Keratinocyte (primary cell): Measurements from ENCODE around the gene TLCD1. TPM values are rescaled to one million over a fixed set of nuclear protein-coding genes. Genes with fewer than 3 reads are reported as not detected.
A peak's percentile ranks its signal among the peaks of the same experiment; 100 is the strongest.

Source experiments
- DNase-seq: peaks from one replicate; pipeline ENCODE4 v3.0.0-alpha.2; 2011; ENCODE audit warnings: low read depth, missing footprints, low spot score
- FAIRE-seq: peaks from 2 replicates; lab custom pipeline; 2011; peaks lifted over from hg19 to GRCh38; lab: Jason Lieb, UNC
- H2AFZ ChIP-seq: 2 replicates; pipeline ENCODE4 v1.6.0; 2012; ENCODE audit warnings: low read length, control low read depth, inconsistent platforms; ENCODE audit not compliant: control insufficient read depth
- H3K27ac ChIP-seq: 2 replicates; pipeline ENCODE4 v1.5.1; 2011; ENCODE audit warnings: low read length; ENCODE audit not compliant: control insufficient read depth, insufficient read depth
- H3K27me3 ChIP-seq: 3 replicates; pipeline ENCODE4 v1.6.0; 2011; ENCODE audit warnings: low read length; ENCODE audit not compliant: control insufficient read depth, insufficient read depth; ENCODE audit errors: extremely low read depth
- H3K36me3 ChIP-seq, 2 experiments: 2 replicates in 1 of 2; 3 replicates in 1 of 2; pipeline ENCODE4 v1.5.1; 2011; ENCODE audit warnings: low read length in 2 of 2, mild to moderate bottlenecking in 1 of 2; ENCODE audit not compliant: control insufficient read depth in 2 of 2, insufficient read depth in 2 of 2; ENCODE audit errors: extremely low read depth in 1 of 2
- H3K4me1 ChIP-seq: 3 replicates; pipeline ENCODE4 v1.5.1; 2011; ENCODE audit warnings: low read length; ENCODE audit not compliant: control insufficient read depth, insufficient read depth; ENCODE audit errors: extremely low read depth
- H3K4me2 ChIP-seq: 3 replicates; pipeline ENCODE4 v1.6.0; 2011; ENCODE audit warnings: low read depth, low read length; ENCODE audit not compliant: control insufficient read depth, insufficient read depth; ENCODE audit errors: extremely low read depth
- H3K4me3 ChIP-seq, 3 experiments: fragments of 200-600 bp in 1 of 3; sonication (generic) in 1 of 3; 2 replicates in 2 of 3; 3 replicates in 1 of 3; pipeline ENCODE4 v1.5.1; 2011 to 2016; ENCODE audit warnings: low read length in 3 of 3, mild to moderate bottlenecking in 3 of 3, control low read depth in 2 of 3, inconsistent platforms in 1 of 3, low read depth in 1 of 3, mixed read lengths in 1 of 3, mixed run types in 1 of 3, moderate library complexity in 1 of 3; ENCODE audit not compliant: control insufficient read depth in 2 of 3, insufficient read depth in 2 of 3; ENCODE audit errors: extremely low read depth in 1 of 3
- H3K79me2 ChIP-seq: 2 replicates; pipeline ENCODE4 v1.6.0; 2012; ENCODE audit warnings: low read length; ENCODE audit not compliant: control insufficient read depth, insufficient read depth
- H3K9ac ChIP-seq: 3 replicates; pipeline ENCODE4 v1.6.0; 2011; ENCODE audit warnings: low read length; ENCODE audit not compliant: control insufficient read depth, insufficient read depth; ENCODE audit errors: extremely low read depth
- H3K9me1 ChIP-seq: 3 replicates; pipeline ENCODE4 v1.6.0; 2011; ENCODE audit warnings: low read length; ENCODE audit not compliant: control insufficient read depth, insufficient read depth; ENCODE audit errors: extremely low read depth
- H3K9me3 ChIP-seq: 2 replicates; pipeline ENCODE4 v1.5.1; 2012; ENCODE audit warnings: low read depth, low read length; ENCODE audit not compliant: control insufficient read depth
- H4K20me1 ChIP-seq: 3 replicates; pipeline ENCODE4 v1.6.0; 2011; ENCODE audit warnings: low read length; ENCODE audit not compliant: control insufficient read depth, insufficient read depth; ENCODE audit errors: extremely low read depth
- CTCF ChIP-seq, 3 experiments: IDR thresholded peaks in 1 of 3; conservative IDR thresholded peaks in 1 of 3; optimal IDR thresholded peaks in 1 of 3; 2 replicates in 2 of 3; 3 replicates in 1 of 3; pipeline versions ENCODE3 to v1.5.1; 2011; ENCODE audit warnings: low read length in 3 of 3, mild to moderate bottlenecking in 3 of 3, moderate library complexity in 2 of 3, control low read depth in 1 of 3, inconsistent platforms in 1 of 3; ENCODE audit not compliant: insufficient read depth in 2 of 3; ENCODE audit errors: extremely low read depth in 1 of 3
- EZH2 ChIP-seq: IDR thresholded peaks from one replicate; pipeline ENCODE4 v1.6.1; 2012; ENCODE audit warnings: inconsistent platforms, mild to moderate bottlenecking, low read length, moderate library complexity
- dilution Hi-C: fragments of 300-500 bp; cut with MboI; formaldehyde crosslinking; loops from one replicate; pipeline ENCODE4 v1.7.0; 2020; ENCODE audit warnings: low sequenced_read_pairs; ENCODE audit not compliant: extremely low pct_ligation_motif_present
- polyA plus RNA-seq, 5 experiments: library from polyadenylated mRNA; depleted of rRNA in 3 of 5; stranded (reverse) in 3 of 5; stranded (forward) in 1 of 5; unstranded in 1 of 5; fragments of >200 nt; gene quantifications; 1 replicate in 1 of 5; 2 replicates in 3 of 5; 3 replicates in 1 of 5; pipeline versions ENCODE4 v1.2.1 to v1.2.3, GENCODE V29; 2011 to 2012; ENCODE audit warnings: missing spikeins in 2 of 5, low read depth in 1 of 5, low replicate concordance in 1 of 5

Gene TLCD1
- polyA plus RNA-seq, 1 donor (not counting 4 experiments of a cell fraction or from before 2014, with no cell fraction given) = 14.0 TPM

GRCh38 chr17:28725660-28726225, 290 bp downstream of the TLCD1 start:
- FAIRE-seq = no peak
- Histone ChIP-seq H3K27me3 (no peaks in the 10 kb centered on the region), H4K20me1 (peaks cover 26% of the 10 kb centered on the region), H3K36me3 (peaks cover 20 to 38% of the 10 kb centered on the region in 2 experiments), H3K27ac (peak overlapping the region; percentile 82), H3K4me2 (peak overlapping the region; percentile 85), H3K4me1 (peaks cover 53% of the 10 kb centered on the region), H3K9me3 (no peaks in the 10 kb centered on the region), H3K9ac (peak overlapping the region; percentile 98), H3K9me1 (no peaks in the 10 kb centered on the region), H3K4me3 (peak overlapping the region; percentile 61 to 68 (median 62)), H3K79me2 (peaks cover 27% of the 10 kb centered on the region), H2AFZ (no peak overlapping the region)
- peak in 1 of 3 experiments; percentile 0 for TF ChIP-seq CTCF (optimal IDR thresholded peaks at IDR 0.05 in 1 of 3, IDR thresholded peaks at IDR 0.05 in 1 of 3, conservative IDR thresholded peaks at IDR 0.05 in 1 of 3; ENCODE audit: extremely low read depth in 1 of 3, insufficient read depth in 2 of 3, low read length in 3 of 3)
- TF ChIP-seq EZH2 = no peak
- no peak for DNase-seq
- dilution Hi-C loops = no loop called here

GRCh38 chr17:28725166-28725659, 820 bp downstream of the TLCD1 start:
- H3K4me3 ChIP-seq = peak overlapping the region; percentile 61 to 68 (median 62)
- peaks cover 32% of the 10 kb centered on the region for H3K79me2 ChIP-seq
- H3K4me1 ChIP-seq = peaks cover 53% of the 10 kb centered on the region
- H3K9me3 ChIP-seq = no peaks in the 10 kb centered on the region
- peaks cover 22 to 41% of the 10 kb centered on the region in 2 experiments for H3K36me3 ChIP-seq
- DNase-seq (no peak), FAIRE-seq (no peak)
- TF ChIP-seq EZH2 (no peak), CTCF (optimal IDR thresholded peaks at IDR 0.05 in 1 of 3, IDR thresholded peaks at IDR 0.05 in 1 of 3, conservative IDR thresholded peaks at IDR 0.05 in 1 of 3; ENCODE audit: extremely low read depth in 1 of 3, insufficient read depth in 2 of 3, low read length in 3 of 3) (peak in 1 of 3 experiments; percentile 25)
- no peak overlapping the region for H2AFZ ChIP-seq
- H3K27ac ChIP-seq = peak overlapping the region; percentile 82
- peak overlapping the region; percentile 85 for H3K4me2 ChIP-seq
- peak overlapping the region; percentile 98 for H3K9ac ChIP-seq
- no peaks in the 10 kb centered on the region for H3K27me3 ChIP-seq
- H4K20me1 ChIP-seq = peaks cover 28% of the 10 kb centered on the region
- dilution Hi-C loops = no loop called here
- H3K9me1 ChIP-seq = no peaks in the 10 kb centered on the region
